Stimulated activated CD4-positive, alpha-beta T cell treated with anti-CD3 and anti-CD28 coated beads, Interleukin-12 subunit alpha, Interleukin-12 subunit beta, amount 100 ng/mL, for 48 hours (primary cell): Measurements from ENCODE around the gene PALM3.
A peak's percentile ranks its signal among the peaks of the same experiment; 100 is the strongest.
"Not testable (repeated sequence)": the region's sequence is repeated elsewhere in the genome, so short reads cannot be mapped to it uniquely, and the experiment has no call there.

Experiments
- DNase-seq, 3 donors: peaks; one replicate each; pipeline ENCODE4 v3.0.0-alpha.2; 2020; ENCODE audit warnings: low read depth in 2 of 3, low spot score in 1 of 3

Gene PALM3

GRCh38 chr19:14059652-14060155 lies 2.2 kb downstream of the PALM3 start:
- DNase-seq = no peak

- peak in 2 of 3 donors; percentile 28 to 48 for DNase-seq
Measured at GRCh38 chr19:14059093-14059480, 2.8 kb downstream of the PALM3 start.

- no peak for DNase-seq
Measured at GRCh38 chr19:14058182-14059092, 3.4 kb downstream of the PALM3 start.

GRCh38 chr19:14056741-14057356 lies 5.0 kb downstream of the PALM3 start:
- no peak for DNase-seq

GRCh38 chr19:14056069-14056666 lies 5.7 kb downstream of the PALM3 start:
- DNase-seq = no peak

- DNase-seq = no peak
Measured at GRCh38 chr19:14055396-14055795, 6.5 kb downstream of the PALM3 start.

GRCh38 chr19:14054721-14055120 lies 7.2 kb downstream of the PALM3 start:
- DNase-seq = no peak

GRCh38 chr19:14054099-14054498 lies 7.8 kb downstream of the PALM3 start:
- DNase-seq = no peak

GRCh38 chr19:14053500-14053899 lies 8.4 kb downstream of the PALM3 start:
- DNase-seq = no peak

GRCh38 chr19:14053032-14053431 lies 8.8 kb downstream of the PALM3 start:
- no peak for DNase-seq

GRCh38 chr19:14052470-14052869 lies 9.4 kb downstream of the PALM3 start:
- DNase-seq = no peak

- DNase-seq = no peak
Measured at GRCh38 chr19:14051980-14052379, 9.9 kb downstream of the PALM3 start.

GRCh38 chr19:14050961-14051360 lies 10.9 kb downstream of the PALM3 start:
- DNase-seq = not testable (repeated sequence)

- DNase-seq = no peak
Measured at GRCh38 chr19:14050512-14050911, 11.4 kb downstream of the PALM3 start.

GRCh38 chr19:14048443-14049153 lies 13.3 kb downstream of the PALM3 start:
- DNase-seq = peak; percentile 65 to 83 (median 66)

- not testable (repeated sequence) for DNase-seq
Measured at GRCh38 chr19:14047866-14048265, 14.0 kb downstream of the PALM3 start.

- not testable (repeated sequence) for DNase-seq
Measured at GRCh38 chr19:14042659-14043608, 18.9 kb downstream of the PALM3 start.

- DNase-seq = no peak
Measured at GRCh38 chr19:14039181-14039580, 22.7 kb downstream of the PALM3 start.

GRCh38 chr19:14035706-14036105 lies 26.2 kb downstream of the PALM3 start:
- DNase-seq = no peak

GRCh38 chr19:14035159-14035558 lies 26.7 kb downstream of the PALM3 start:
- DNase-seq = not testable (repeated sequence)
